ENCODE results near the gene PGAP6. TPM values are rescaled to one million over a fixed set of nuclear protein-coding genes. Genes with fewer than 3 reads are reported as not detected.
A peak's percentile ranks its signal among the peaks of the same experiment; 100 is the strongest.

The PGAP6 gene
- total and polyA plus RNA-seq, 9 of the 15 experiments (the other 6 are each of a cell fraction or from before 2014, with no cell fraction given), result 0.45 to 50.2 (median 39.3) TPM

- Histone ChIP-seq H3K27ac (ENCODE audit: extremely low read depth, low read depth, low read length) (peak within 1 kb of the TSS; percentile 78), H3K9ac (ENCODE audit: insufficient read depth in 1 of 2, low read depth in 2 of 2, low read length in 2 of 2) (peak within 1 kb of the TSS; percentile 70 to 98), H3K4me1 (replicated peaks in 1 of 2; ENCODE audit: control insufficient read depth in 2 of 2, insufficient read depth in 2 of 2, low read length in 2 of 2) (peaks cover 9 to 69% of the 10 kb centered on the region in 2 experiments), H3K79me2 (ENCODE audit: control insufficient read depth, insufficient read depth, low read length) (peaks cover 13% of the 10 kb centered on the region), H2AFZ (ENCODE audit: low read depth, low read length) (peak within 1 kb of the TSS; percentile 47; the same call in 1 of the 2 replicates), H3K4me3 (peak within 1 kb of the TSS; percentile 61), H3K9me1 (ENCODE audit: control insufficient read depth, insufficient read depth, low read length) (peaks cover 5% of the 10 kb centered on the region), H3K36me3 (ENCODE audit: control insufficient read depth, insufficient read depth, low read length) (peaks cover 81% of the 10 kb centered on the region; the same call in 2 of the 3 replicates), H3K9me3 (replicated peaks; ENCODE audit: control insufficient read depth, insufficient read depth, low read depth, low read length) (no peaks in the 10 kb centered on the region), H4K20me1 (replicated peaks; ENCODE audit: control insufficient read depth, insufficient read depth, low read length) (no peaks in the 10 kb centered on the region), H3K4me2 (ENCODE audit: insufficient read depth, low read length) (peak within 1 kb of the TSS; percentile 91), H3K27me3 (ENCODE audit: control insufficient read depth in 2 of 2, insufficient read depth in 2 of 2, low read length in 2 of 2) (no peaks in the 10 kb centered on the region)
- ChIA-PET CTCF (ENCODE audit: low intra/inter-chr PET ratio) (interaction anchor here (0.7 to 0.8 kb wide), 2 partner anchors 10 to 1463 kb away, joined by 3 read pairs; no protein-coding TSS in a partner anchor), POLR2A (interaction anchor here (0.7 to 2.5 kb wide), 6 partner anchors 8 to 304 kb away, joined by 3 to 8 read pairs (median 4); partner anchors contain the start of genes AXIN1, DECR2 and PGAP6)
- no TSS peak for BruUV-seq (replicated peaks)
- ATAC-seq, result peak; percentile 96
- in situ Hi-C loops (cut with MboI) (no loop called here), intact Hi-C loops (cut with micrococcal nuclease) (no loop called here)
- FAIRE-seq, result peak; percentile 94
- DNase-seq (ENCODE audit: extremely low read depth in 1 of 4, low spot score in 3 of 4), result peak; percentile 92 to 97 (median 96)
- under 1% methylated on average over 21 of the region's 30 CpGs for WGBS (ENCODE audit: insufficient coverage, low coverage, missing lambda C conversion rate)
- TF ChIP-seq GTF3C2 (IDR thresholded peaks at IDR 0.05; ENCODE audit: borderline replicate concordance, extremely low read depth, insufficient read length), result no peak
- peak in 1 of 2 experiments; percentile 40; a peak in 2 of 4 replicates for TF ChIP-seq NRF1 (conservative IDR thresholded peaks at IDR 0.05 in 1 of 2, IDR thresholded peaks at IDR 0.05 in 1 of 2)
- peak; percentile 89 for TF ChIP-seq PBX2 (CRISPR knock-in tag; IDR thresholded peaks at IDR 0.05; ENCODE audit: low read depth)
- TF ChIP-seq PBX2 (tag; conservative IDR thresholded peaks at IDR 0.05; ENCODE audit: low read depth), result peak; percentile 97
- TF ChIP-seq MNT (conservative IDR thresholded peaks at IDR 0.05), result peak in 1 of 2 experiments; percentile 48; a peak in 2 of 4 replicates
- TF ChIP-seq NR2F6 (CRISPR knock-in tag; IDR thresholded peaks at IDR 0.05), result no peak
- TF ChIP-seq SMARCB1 (IDR thresholded peaks at IDR 0.05; ENCODE audit: insufficient read length, low read depth), result no peak
- TF ChIP-seq ZNF224 (CRISPR knock-in tag; IDR thresholded peaks at IDR 0.05), result no peak
- 0 out of 4 replicates have a peak, but pooled peaks of 1 of the 2 experiments have one; percentile 55 for TF ChIP-seq ARNT (IDR thresholded peaks at IDR 0.05)
- no peak for TF ChIP-seq RAD21 (CRISPR knock-in tag; conservative IDR thresholded peaks at IDR 0.05 in 1 of 2, IDR thresholded peaks at IDR 0.05 in 1 of 2)
- TF ChIP-seq HCFC1 (IDR thresholded peaks at IDR 0.05; ENCODE audit: low read depth, low read length), result peak; percentile 61
- TF ChIP-seq ZFP91 (CRISPR knock-in tag; IDR thresholded peaks at IDR 0.05), result no peak
These were observed 11.3 kb downstream of the PGAP6 start, which contains the start of gene MRPL28 for GRCh38 chr16:370443-370842. Gene MRPL28 (minus strand): TSS chr16:370538. CDS start chr16:370218, 320 bp downstream.

Data from K562 (cell line).